Ishikawa (cell line): ENCODE results near the gene TBC1D4.

ENCODE experiments used
- CEBPB ChIP-seq: IDR thresholded peaks from 2 replicates; pipeline ENCODE4 v1.6.1; 2012
- CREB1 ChIP-seq: IDR thresholded peaks from 2 replicates; pipeline ENCODE4 v1.6.1; 2012; ENCODE audit warnings: low read depth
- MAX ChIP-seq: IDR thresholded peaks from 2 replicates; pipeline ENCODE4 v1.6.1; 2012
- NFIC ChIP-seq: IDR thresholded peaks from 2 replicates; pipeline ENCODE4 v1.6.1; 2012
- TAF1 ChIP-seq: IDR thresholded peaks from 2 replicates; pipeline ENCODE4 v1.6.1; 2012; ENCODE audit warnings: low read depth, mild to moderate bottlenecking
- TEAD4 ChIP-seq: IDR thresholded peaks from 2 replicates; pipeline ENCODE4 v1.6.1; 2012
- USF1 ChIP-seq: IDR thresholded peaks from 2 replicates; pipeline ENCODE4 v1.6.1; 2012

- TF ChIP-seq MAX = no peak
- TF ChIP-seq TAF1 = no peak
- TF ChIP-seq TEAD4 = no peak
- TF ChIP-seq NFIC = no peak
- no peak for TF ChIP-seq CREB1
- TF ChIP-seq USF1 = no peak
- no peak for TF ChIP-seq CEBPB
Measured at GRCh38 chr13:75411924-75412537, 69.9 kb downstream of the TBC1D4 start.
